SK-N-SH (cell line): ENCODE data around the gene GFPT2. TPM values are rescaled to one million over a fixed set of nuclear protein-coding genes. Genes with fewer than 3 reads are reported as not detected.

Experiments
- CTCF ChIA-PET: fragments of 300-600, 350-600 bp; formaldehyde crosslinking; extraction: SDS; loops from one replicate; lab custom pipeline; 2021; lab: Yijun Ruan, JAX
- POLR2A ChIA-PET: fragments of 350-600 bp; sonication (Branson Sonifier 250); formaldehyde crosslinking; extraction: SDS; loops from one replicate; lab custom pipeline; 2020; ENCODE audit warnings: antibody characterized with exemption, inconsistent platforms; lab: Yijun Ruan, JAX
- DNase-seq: peaks from one replicate; pipeline ENCODE4 v3.0.0; 2012
- H2AFZ ChIP-seq: fragments of 200-600 bp; sonication (generic); 2 replicates; pipeline ENCODE4 v1.8.1; 2016; ENCODE audit warnings: antibody characterized with exemption, mild to moderate bottlenecking, low read depth
- H3F3A ChIP-seq: fragments of 200-600 bp; sonication (generic); replicated peaks from 2 replicates; pipeline ENCODE3; 2016; ENCODE audit warnings: antibody characterized with exemption, mild to moderate bottlenecking; ENCODE audit not compliant: insufficient read depth
- H3K27ac ChIP-seq, 2 experiments: fragments of 200-500 bp in 1 of 2; fragments of 200-600 bp in 1 of 2; sonication (Bioruptor generic) in 1 of 2; sonication (generic), shearing (Covaris generic) in 1 of 2; 2 replicates each; pipeline versions ENCODE4 v1.5.1 to v1.6.1; 2014 to 2016; ENCODE audit warnings: low read depth in 2 of 2, inconsistent platforms in 1 of 2, low read length in 1 of 2, mild to moderate bottlenecking in 1 of 2, mixed read lengths in 1 of 2
- H3K27me3 ChIP-seq: fragments of 200-600 bp; sonication (generic), shearing (Covaris generic); 2 replicates; pipeline ENCODE4 v1.6.1; 2016; ENCODE audit warnings: mixed run types; ENCODE audit not compliant: insufficient read depth
- H3K36me3 ChIP-seq, 2 experiments: fragments of 200-500 bp in 1 of 2; fragments of 200-600 bp in 1 of 2; sonication (Bioruptor generic) in 1 of 2; sonication (generic) in 1 of 2; replicated peaks in 1 of 2; 2 replicates each; pipeline versions ENCODE3 to v1.5.1; 2014 to 2016; ENCODE audit warnings: low read length in 1 of 2, mild to moderate bottlenecking in 1 of 2; ENCODE audit not compliant: insufficient read depth in 2 of 2, control insufficient read depth in 1 of 2
- H3K4me1 ChIP-seq, 2 experiments: fragments of 200-500 bp in 1 of 2; fragments of 200-600 bp in 1 of 2; sonication (Bioruptor generic) in 1 of 2; sonication (generic), shearing (Covaris generic) in 1 of 2; 2 replicates each; pipeline versions ENCODE4 v1.5.1 to v1.6.1; 2014 to 2016; ENCODE audit warnings: low read depth in 1 of 2, low read length in 1 of 2, mixed run types in 1 of 2; ENCODE audit not compliant: insufficient read depth in 2 of 2, control insufficient read depth in 1 of 2
- H3K4me2 ChIP-seq: fragments of 200-600 bp; sonication (generic), shearing (Covaris generic); 2 replicates; pipeline ENCODE4 v1.6.1; 2017; ENCODE audit warnings: mixed run types
- H3K4me3 ChIP-seq, 2 experiments: fragments of 200-500 bp in 1 of 2; fragments of 200-600 bp in 1 of 2; sonication (Bioruptor generic) in 1 of 2; sonication (generic), shearing (Covaris generic) in 1 of 2; 2 replicates each; pipeline versions ENCODE4 v1.5.1 to v1.8.1; 2014 to 2016; ENCODE audit warnings: low read depth in 2 of 2, inconsistent platforms in 1 of 2, low read length in 1 of 2, mild to moderate bottlenecking in 1 of 2, mixed read lengths in 1 of 2, moderate library complexity in 1 of 2
- H3K79me2 ChIP-seq: fragments of 200-600 bp; sonication (generic); 2 replicates; pipeline ENCODE4 v1.8.1; 2017; ENCODE audit warnings: mild to moderate bottlenecking; ENCODE audit not compliant: insufficient read depth
- H3K9ac ChIP-seq: fragments of 200-600 bp; sonication (generic); 2 replicates; pipeline ENCODE4 v1.6.1; 2017; ENCODE audit warnings: mixed run types
- H3K9me2 ChIP-seq: fragments of 200-600 bp; sonication (generic); 2 replicates; pipeline ENCODE4 v1.6.1; 2017; ENCODE audit warnings: mixed run types
- H3K9me3 ChIP-seq: fragments of 200-600 bp; sonication (generic); 2 replicates; pipeline ENCODE4 v1.6.1; 2017; ENCODE audit warnings: mixed run types, mild to moderate bottlenecking, moderate library complexity
- H4K20me1 ChIP-seq: fragments of 200-600 bp; sonication (generic); 2 replicates; pipeline ENCODE4 v1.6.1; 2017; ENCODE audit warnings: mild to moderate bottlenecking, mixed run types; ENCODE audit not compliant: insufficient read depth
- CHD2 ChIP-seq: fragments of 150-350 bp; IDR thresholded peaks from 2 replicates; pipeline ENCODE4 v1.6.1; 2018; ENCODE audit warnings: low read length; ENCODE audit not compliant: partially characterized antibody
- EP300 ChIP-seq, 2 experiments: IDR thresholded peaks; 2 replicates each; pipeline versions ENCODE4 v1.4.0 to v1.6.1; 2012; ENCODE audit warnings: borderline replicate concordance in 1 of 2, low read depth in 1 of 2, low read length in 1 of 2
- EZH2phosphoT487 ChIP-seq: fragments of 200-600 bp; sonication (generic); IDR thresholded peaks from 2 replicates; pipeline ENCODE4 v1.6.1; 2017; ENCODE audit warnings: low read depth, mixed run types, mild to moderate bottlenecking, antibody characterized with exemption, moderate library complexity, borderline replicate concordance
- FOSL2 ChIP-seq: IDR thresholded peaks from 2 replicates; pipeline ENCODE4 v1.4.0; 2012; ENCODE audit warnings: low read depth, mild to moderate bottlenecking, moderate library complexity, borderline replicate concordance
- FOXJ3 ChIP-seq: sonication (generic); formaldehyde crosslinking; IDR thresholded peaks from 2 replicates; pipeline ENCODE4 v1.5.1; 2020; ENCODE audit warnings: mild to moderate bottlenecking, missing genetic modification reagents
- FOXM1 ChIP-seq: IDR thresholded peaks from 2 replicates; pipeline ENCODE4 v1.4.0; 2012; ENCODE audit warnings: low read depth, mild to moderate bottlenecking
- GABPA ChIP-seq: IDR thresholded peaks from 2 replicates; pipeline ENCODE4 v1.4.0; 2012; ENCODE audit warnings: low read depth, mild to moderate bottlenecking
- GATA2 ChIP-seq: sonication (generic); formaldehyde crosslinking; IDR thresholded peaks from 2 replicates; pipeline ENCODE4 v1.5.0; 2020; ENCODE audit warnings: mild to moderate bottlenecking, missing genetic modification reagents
- JUND ChIP-seq: IDR thresholded peaks from 2 replicates; pipeline ENCODE4 v1.4.0; 2012
- MEF2A ChIP-seq: IDR thresholded peaks from 2 replicates; pipeline ENCODE4 v1.4.0; 2012; ENCODE audit warnings: low read depth, borderline replicate concordance
- MXI1 ChIP-seq: IDR thresholded peaks from 2 replicates; pipeline ENCODE4 v1.6.1; 2012; ENCODE audit warnings: mild to moderate bottlenecking, low read depth, low read length, improper control_type of control experiment
- NFIC ChIP-seq: IDR thresholded peaks from 2 replicates; pipeline ENCODE4 v1.4.0; 2012; ENCODE audit warnings: borderline replicate concordance
- NRF1 ChIP-seq: IDR thresholded peaks from 2 replicates; pipeline ENCODE4 v1.6.1; 2012; ENCODE audit warnings: low read depth, mild to moderate bottlenecking, low read length
- RAD21 ChIP-seq: IDR thresholded peaks from 2 replicates; pipeline ENCODE4 v1.6.1; 2012; ENCODE audit warnings: mild to moderate bottlenecking, low read length
- RCOR1 ChIP-seq: fragments of 150-350 bp; IDR thresholded peaks from 2 replicates; pipeline ENCODE4 v1.6.1; 2017; ENCODE audit warnings: antibody characterized with exemption, low read length
- RFX5 ChIP-seq: IDR thresholded peaks from 2 replicates; pipeline ENCODE4 v1.6.1; 2012; ENCODE audit warnings: mild to moderate bottlenecking, improper control_type of control experiment, low read length
- SIN3A ChIP-seq: IDR thresholded peaks from 2 replicates; pipeline ENCODE4 v1.6.1; 2012; ENCODE audit warnings: low read depth, mild to moderate bottlenecking, low read length, moderate library complexity, borderline replicate concordance
- SMC3 ChIP-seq: IDR thresholded peaks from 2 replicates; pipeline ENCODE4 v1.6.1; 2012; ENCODE audit warnings: low read depth, low read length, improper control_type of control experiment
- TCF12 ChIP-seq: IDR thresholded peaks from 2 replicates; pipeline ENCODE4 v1.4.0; 2012
- TEAD4 ChIP-seq: IDR thresholded peaks from 2 replicates; pipeline ENCODE4 v1.4.0; 2012; ENCODE audit warnings: mild to moderate bottlenecking, borderline replicate concordance; ENCODE audit not compliant: insufficient read depth
- YY1 ChIP-seq: IDR thresholded peaks from 2 replicates; pipeline ENCODE4 v1.4.0; 2012; ENCODE audit warnings: low read depth, mild to moderate bottlenecking
- WGBS: methylation state at CpG from one replicate; pipeline ENCODE4 v1.1.6; 2017; ENCODE audit warnings: low lambda C conversion rate; 5-methylcytosine and 5-hydroxymethylcytosine counted together
- polyA plus RNA-seq, 3 experiments: library from polyadenylated mRNA; depleted of rRNA; stranded (reverse); fragments of >200 nt; gene quantifications; 2 replicates each; pipeline ENCODE4 v1.2.3, GENCODE V29; 2012
- TF ChIP-seq, protein P1 (sequence below): fragments of 150-350 bp; IDR thresholded peaks from 2 replicates; pipeline ENCODE4 v1.6.1; 2017; ENCODE audit warnings: antibody characterized with exemption, low read length, low read depth, borderline replicate concordance
- TF ChIP-seq, protein P2 (sequence below): IDR thresholded peaks from 2 replicates; pipeline ENCODE4 v1.4.0; 2012; ENCODE audit warnings: low read depth, borderline replicate concordance
- TF ChIP-seq, protein P3 (sequence below): IDR thresholded peaks from 2 replicates; pipeline ENCODE4; 2012
- TF ChIP-seq, protein P4 (sequence below): IDR thresholded peaks from 2 replicates; pipeline ENCODE4 v1.4.0; 2012; ENCODE audit warnings: low read depth
- TF ChIP-seq, protein P5 (sequence below): IDR thresholded peaks from 2 replicates; pipeline ENCODE4 v1.6.1; 2012; ENCODE audit warnings: mild to moderate bottlenecking, low read depth, low read length, moderate library complexity

The GFPT2 gene
- polyA plus RNA-seq, 1 of the 3 experiments (the other 2 are of a cell fraction): 8.1 TPM

DNA sequence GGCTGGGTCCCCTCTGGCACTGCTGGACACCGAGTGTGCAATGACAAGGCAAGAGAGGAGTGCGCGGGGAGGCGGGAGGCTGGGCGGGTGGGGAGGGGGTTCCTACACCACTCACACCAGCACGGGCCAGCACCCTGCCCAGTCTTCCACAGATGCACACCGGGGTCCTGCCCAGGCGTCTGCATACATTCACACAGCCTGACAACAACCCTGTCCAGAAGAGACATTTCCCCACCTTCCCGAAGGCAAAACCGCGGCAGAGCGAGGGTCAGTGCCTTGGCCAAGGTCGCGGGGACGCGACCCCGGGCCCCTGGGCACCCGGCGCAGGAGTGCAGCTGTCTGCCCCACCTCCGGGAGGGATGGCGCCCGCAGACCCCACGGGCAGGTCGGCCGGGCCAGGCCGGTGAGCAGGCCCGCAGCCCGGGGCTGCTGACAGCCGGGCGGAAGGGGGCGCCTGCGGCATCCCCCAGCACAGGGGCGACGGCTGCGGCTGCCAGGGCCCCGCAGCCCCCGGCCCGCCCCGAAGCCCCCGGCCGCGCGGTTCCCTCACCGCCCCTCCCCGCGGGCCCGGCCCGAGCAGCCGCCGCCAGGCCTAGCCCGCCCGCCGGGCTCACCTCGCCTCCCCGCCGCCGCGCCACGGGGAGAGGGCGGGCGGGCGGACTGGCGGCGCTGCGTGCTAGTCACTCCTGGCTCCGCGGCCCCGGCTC lies 61.7 kb downstream of the GFPT2 start:
- H3K27ac ChIP-seq: peak overlapping the region in 1 of 2 experiments; percentile 50; a peak in 1 of 4 replicates
- WGBS: 2% methylated on average over 19 of the region's 68 CpGs
- no peaks in the 10 kb centered on the region for H3K9me2 ChIP-seq
- H3K4me1 ChIP-seq: peaks cover 0 to 39% of the 10 kb centered on the region in 2 experiments; a peak in 2 of 4 replicates
- H3K79me2 ChIP-seq: peaks cover 58% of the 10 kb centered on the region
- no peaks in the 10 kb centered on the region for H3K9me3 ChIP-seq
- peaks cover 12% of the 10 kb centered on the region for H4K20me1 ChIP-seq
- H3K9ac ChIP-seq: peak overlapping the region; percentile 68
- ChIA-PET POLR2A (no interaction called here), CTCF (interaction anchor here (0.9 to 7.6 kb wide), 7 partner anchors 8 to 181 kb away, joined by 3 to 171 read pairs (median 16); no protein-coding TSS in a partner anchor)
- no peak for DNase-seq
- no peak overlapping the region for H2AFZ ChIP-seq
- H3K4me3 ChIP-seq: peak overlapping the region; percentile 80 to 92
- H3F3A ChIP-seq: peaks cover 3% of the 10 kb centered on the region
- H3K27me3 ChIP-seq: no peaks in the 10 kb centered on the region
- H3K36me3 ChIP-seq: peaks cover 4 to 5% of the 10 kb centered on the region in 2 experiments
- peak overlapping the region; percentile 91 for H3K4me2 ChIP-seq
- no peak for TF ChIP-seq TEAD4
- TF ChIP-seq, protein P1, sequence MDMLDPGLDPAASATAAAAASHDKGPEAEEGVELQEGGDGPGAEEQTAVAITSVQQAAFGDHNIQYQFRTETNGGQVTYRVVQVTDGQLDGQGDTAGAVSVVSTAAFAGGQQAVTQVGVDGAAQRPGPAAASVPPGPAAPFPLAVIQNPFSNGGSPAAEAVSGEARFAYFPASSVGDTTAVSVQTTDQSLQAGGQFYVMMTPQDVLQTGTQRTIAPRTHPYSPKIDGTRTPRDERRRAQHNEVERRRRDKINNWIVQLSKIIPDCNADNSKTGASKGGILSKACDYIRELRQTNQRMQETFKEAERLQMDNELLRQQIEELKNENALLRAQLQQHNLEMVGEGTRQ: no peak
- TF ChIP-seq, protein P2, sequence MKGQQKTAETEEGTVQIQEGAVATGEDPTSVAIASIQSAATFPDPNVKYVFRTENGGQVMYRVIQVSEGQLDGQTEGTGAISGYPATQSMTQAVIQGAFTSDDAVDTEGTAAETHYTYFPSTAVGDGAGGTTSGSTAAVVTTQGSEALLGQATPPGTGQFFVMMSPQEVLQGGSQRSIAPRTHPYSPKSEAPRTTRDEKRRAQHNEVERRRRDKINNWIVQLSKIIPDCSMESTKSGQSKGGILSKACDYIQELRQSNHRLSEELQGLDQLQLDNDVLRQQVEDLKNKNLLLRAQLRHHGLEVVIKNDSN: no peak
- TF ChIP-seq EZH2phosphoT487: no peak
- TF ChIP-seq FOXJ3 (CRISPR knock-in tag): no peak
- TF ChIP-seq, protein P3, sequence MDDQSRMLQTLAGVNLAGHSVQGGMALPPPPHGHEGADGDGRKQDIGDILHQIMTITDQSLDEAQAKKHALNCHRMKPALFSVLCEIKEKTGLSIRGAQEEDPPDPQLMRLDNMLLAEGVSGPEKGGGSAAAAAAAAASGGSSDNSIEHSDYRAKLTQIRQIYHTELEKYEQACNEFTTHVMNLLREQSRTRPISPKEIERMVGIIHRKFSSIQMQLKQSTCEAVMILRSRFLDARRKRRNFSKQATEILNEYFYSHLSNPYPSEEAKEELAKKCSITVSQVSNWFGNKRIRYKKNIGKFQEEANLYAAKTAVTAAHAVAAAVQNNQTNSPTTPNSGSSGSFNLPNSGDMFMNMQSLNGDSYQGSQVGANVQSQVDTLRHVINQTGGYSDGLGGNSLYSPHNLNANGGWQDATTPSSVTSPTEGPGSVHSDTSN: no peak
- no peak for TF ChIP-seq FOXM1
- no peak for TF ChIP-seq RCOR1
- no peak for TF ChIP-seq GABPA
- peak; percentile 29; the same call in 1 of the 2 replicates for TF ChIP-seq SIN3A
- no peak for TF ChIP-seq JUND
- no peak for TF ChIP-seq MEF2A
- TF ChIP-seq GATA2: no peak
- peak; percentile 7 for TF ChIP-seq CHD2
- TF ChIP-seq MXI1: peak; percentile 40
- TF ChIP-seq EP300 (IDR thresholded peaks at IDR 0.05; ENCODE audit: borderline replicate concordance in 1 of 2, low read depth in 1 of 2, low read length in 1 of 2): no peak
- no peak for TF ChIP-seq NRF1
- no peak for TF ChIP-seq RFX5
- TF ChIP-seq SMC3: no peak
- TF ChIP-seq TCF12: no peak
- no peak for TF ChIP-seq RAD21
- no peak for TF ChIP-seq YY1
- TF ChIP-seq, protein P4, sequence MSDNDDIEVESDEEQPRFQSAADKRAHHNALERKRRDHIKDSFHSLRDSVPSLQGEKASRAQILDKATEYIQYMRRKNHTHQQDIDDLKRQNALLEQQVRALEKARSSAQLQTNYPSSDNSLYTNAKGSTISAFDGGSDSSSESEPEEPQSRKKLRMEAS: no peak
- TF ChIP-seq, protein P5, sequence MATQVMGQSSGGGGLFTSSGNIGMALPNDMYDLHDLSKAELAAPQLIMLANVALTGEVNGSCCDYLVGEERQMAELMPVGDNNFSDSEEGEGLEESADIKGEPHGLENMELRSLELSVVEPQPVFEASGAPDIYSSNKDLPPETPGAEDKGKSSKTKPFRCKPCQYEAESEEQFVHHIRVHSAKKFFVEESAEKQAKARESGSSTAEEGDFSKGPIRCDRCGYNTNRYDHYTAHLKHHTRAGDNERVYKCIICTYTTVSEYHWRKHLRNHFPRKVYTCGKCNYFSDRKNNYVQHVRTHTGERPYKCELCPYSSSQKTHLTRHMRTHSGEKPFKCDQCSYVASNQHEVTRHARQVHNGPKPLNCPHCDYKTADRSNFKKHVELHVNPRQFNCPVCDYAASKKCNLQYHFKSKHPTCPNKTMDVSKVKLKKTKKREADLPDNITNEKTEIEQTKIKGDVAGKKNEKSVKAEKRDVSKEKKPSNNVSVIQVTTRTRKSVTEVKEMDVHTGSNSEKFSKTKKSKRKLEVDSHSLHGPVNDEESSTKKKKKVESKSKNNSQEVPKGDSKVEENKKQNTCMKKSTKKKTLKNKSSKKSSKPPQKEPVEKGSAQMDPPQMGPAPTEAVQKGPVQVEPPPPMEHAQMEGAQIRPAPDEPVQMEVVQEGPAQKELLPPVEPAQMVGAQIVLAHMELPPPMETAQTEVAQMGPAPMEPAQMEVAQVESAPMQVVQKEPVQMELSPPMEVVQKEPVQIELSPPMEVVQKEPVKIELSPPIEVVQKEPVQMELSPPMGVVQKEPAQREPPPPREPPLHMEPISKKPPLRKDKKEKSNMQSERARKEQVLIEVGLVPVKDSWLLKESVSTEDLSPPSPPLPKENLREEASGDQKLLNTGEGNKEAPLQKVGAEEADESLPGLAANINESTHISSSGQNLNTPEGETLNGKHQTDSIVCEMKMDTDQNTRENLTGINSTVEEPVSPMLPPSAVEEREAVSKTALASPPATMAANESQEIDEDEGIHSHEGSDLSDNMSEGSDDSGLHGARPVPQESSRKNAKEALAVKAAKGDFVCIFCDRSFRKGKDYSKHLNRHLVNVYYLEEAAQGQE: no peak
- no peak for TF ChIP-seq NFIC
- no peak for TF ChIP-seq FOSL2
